WTC11 (cell line): ENCODE measurements around the gene COX4I1. TPM values are rescaled to one million over a fixed set of nuclear protein-coding genes. Genes with fewer than 3 reads are reported as not detected.

Experiments used
- ATAC-seq: fragments of 200-7000 bp; cut with Tn5 transposase; 2 replicates; pipeline ENCODE4 v1.10.0; 2021; ENCODE audit warnings: mild to moderate bottlenecking, moderate library complexity
- CTCF ChIA-PET: fragments of 300-600 bp; sonication (Branson Sonifier 250); formaldehyde crosslinking; loops from one replicate; lab custom pipeline; 2021; ENCODE audit warnings: antibody characterized with exemption; lab: Charles Lee
- POLR2A ChIA-PET: fragments of 350-600 bp; sonication (Branson Sonifier 250); formaldehyde crosslinking; loops from one replicate; lab custom pipeline; 2021; ENCODE audit warnings: antibody characterized with exemption; lab: Charles Lee
- DNase-seq: peaks from one replicate; pipeline ENCODE4 v3.0.0; 2021; ENCODE audit warnings: low spot score
- H3K27ac Mint-ChIP-seq: 2 replicates; pipeline ENCODE4 v1.8.0; 2021; ENCODE audit warnings: mixed read lengths
- H3K27me3 Mint-ChIP-seq: 2 replicates; pipeline ENCODE4 v1.8.0; 2021; ENCODE audit warnings: low read depth, mild to moderate bottlenecking, moderate library complexity, mixed read lengths
- H3K36me3 Mint-ChIP-seq: 2 replicates; pipeline ENCODE4 v1.8.0; 2021; ENCODE audit warnings: mixed read lengths
- H3K4me1 Mint-ChIP-seq: 2 replicates; pipeline ENCODE4 v1.8.0; 2022; ENCODE audit warnings: mixed read lengths
- H3K4me3 Mint-ChIP-seq: 2 replicates; pipeline ENCODE4 v1.8.0; 2021; ENCODE audit warnings: mild to moderate bottlenecking, moderate library complexity, mixed read lengths
- H3K9me3 Mint-ChIP-seq: 2 replicates; pipeline ENCODE4 v1.8.0; 2021; ENCODE audit warnings: mixed read lengths
- ATF6 ChIP-seq: sonication (generic); formaldehyde crosslinking; IDR thresholded peaks from 2 replicates; pipeline ENCODE4 v1.8.1; 2023; ENCODE audit warnings: mild to moderate bottlenecking, missing genetic modification reagents
- ERG ChIP-seq: fragments of 250-450 bp; sonication (Bioruptor Pico); IDR thresholded peaks from 2 replicates; pipeline ENCODE4 v1.8.0; 2021; ENCODE audit warnings: mild to moderate bottlenecking
- GABPB1 ChIP-seq: sonication (generic); formaldehyde crosslinking; IDR thresholded peaks from 2 replicates; pipeline ENCODE4 v1.8.1; 2023; ENCODE audit warnings: mild to moderate bottlenecking, missing genetic modification reagents
- GRHL2 ChIP-seq: fragments of 250-450 bp; sonication (Bioruptor Pico); IDR thresholded peaks from 2 replicates; pipeline ENCODE4 v1.8.0; 2022; ENCODE audit warnings: mild to moderate bottlenecking, moderate library complexity; ENCODE audit not compliant: insufficient replicate concordance, severe bottlenecking
- GTF2I ChIP-seq: fragments of 250-450 bp; sonication (Bioruptor Pico); conservative IDR thresholded peaks from 2 replicates; pipeline ENCODE4 v1.4.0; 2021; ENCODE audit warnings: mild to moderate bottlenecking
- MLX ChIP-seq: sonication (generic); formaldehyde crosslinking; IDR thresholded peaks from 2 replicates; pipeline ENCODE4 v1.8.1; 2023; ENCODE audit warnings: mild to moderate bottlenecking, missing genetic modification reagents, moderate library complexity
- PRDM15 ChIP-seq: sonication (generic); formaldehyde crosslinking; IDR thresholded peaks from 2 replicates; pipeline ENCODE4 v1.8.0; 2022; ENCODE audit warnings: missing genetic modification reagents
- TP53 ChIP-seq: sonication (generic); formaldehyde crosslinking; IDR thresholded peaks from 2 replicates; pipeline ENCODE4 v1.8.1; 2023; ENCODE audit warnings: mild to moderate bottlenecking, missing genetic modification reagents
- ZMAT4 ChIP-seq: fragments of 250-450 bp; sonication (Bioruptor Pico); IDR thresholded peaks from 2 replicates; pipeline ENCODE4 v1.9.0; 2021; ENCODE audit warnings: mild to moderate bottlenecking
- ZNF138 ChIP-seq: sonication (generic); formaldehyde crosslinking; conservative IDR thresholded peaks from 2 replicates; pipeline ENCODE4 v1.8.1; 2022; ENCODE audit warnings: mild to moderate bottlenecking, moderate library complexity, missing genetic modification reagents
- ZNF423 ChIP-seq: fragments of 250-450 bp; sonication (Bioruptor Pico); IDR thresholded peaks from 2 replicates; pipeline ENCODE4 v2.1.2; 2022; ENCODE audit warnings: mild to moderate bottlenecking, moderate library complexity
- ZNF425 ChIP-seq: fragments of 250-450 bp; sonication (Bioruptor Pico); conservative IDR thresholded peaks from 2 replicates; pipeline ENCODE4 v1.9.0; 2021; ENCODE audit warnings: mild to moderate bottlenecking
- total RNA-seq: library from RNA; stranded (reverse); gene quantifications from 3 replicates; pipeline ENCODE4 v1.2.3, GENCODE V29; 2021

Gene COX4I1
- total RNA-seq, 1 experiment from 2014 or later = 618 TPM

GRCh38 chr16:85849388-85849787 is 49.9 kb downstream of the COX4I1 start (continued):
- TF ChIP-seq PRDM15 (no peak), TP53 (no peak), MLX (no peak), GTF2I (CRISPR knock-in tag) (no peak), ZMAT4 (CRISPR knock-in tag) (no peak), ZNF138 (CRISPR knock-in tag) (no peak), ERG (no peak)

- Mint-ChIP-seq H3K27me3 (peaks cover 3% of the 10 kb centered on the region; the same call in 1 of the 2 replicates), H3K4me3 (no peak overlapping the region), H3K9me3 (peaks cover 6% of the 10 kb centered on the region), H3K4me1 (peaks cover 9% of the 10 kb centered on the region), H3K36me3 (no peaks in the 10 kb centered on the region), H3K27ac (no peak overlapping the region)
- ATAC-seq (no peak), DNase-seq (no peak)
- TF ChIP-seq GTF2I (CRISPR knock-in tag) = no peak
- TF ChIP-seq ZNF423 = no peak
- no peak for TF ChIP-seq ATF6
- no peak for TF ChIP-seq GRHL2 (CRISPR knock-in tag)
- no peak for TF ChIP-seq ZNF425
- peak; percentile 82 for TF ChIP-seq GABPB1
- POLR2A ChIA-PET = no interaction called here
- CTCF ChIA-PET = no interaction called here
Measured at GRCh38 chr16:85850344-85850880, 50.9 kb downstream of the COX4I1 start.
